ENCODE measurements around the gene AQP4. TPM values are rescaled to one million over a fixed set of nuclear protein-coding genes. Genes with fewer than 3 reads are reported as not detected.

The AQP4 gene
- total RNA-seq, 2 donors from 2014 or later: 10.0 to 14.9 TPM

- TF ChIP-seq, protein P1, sequence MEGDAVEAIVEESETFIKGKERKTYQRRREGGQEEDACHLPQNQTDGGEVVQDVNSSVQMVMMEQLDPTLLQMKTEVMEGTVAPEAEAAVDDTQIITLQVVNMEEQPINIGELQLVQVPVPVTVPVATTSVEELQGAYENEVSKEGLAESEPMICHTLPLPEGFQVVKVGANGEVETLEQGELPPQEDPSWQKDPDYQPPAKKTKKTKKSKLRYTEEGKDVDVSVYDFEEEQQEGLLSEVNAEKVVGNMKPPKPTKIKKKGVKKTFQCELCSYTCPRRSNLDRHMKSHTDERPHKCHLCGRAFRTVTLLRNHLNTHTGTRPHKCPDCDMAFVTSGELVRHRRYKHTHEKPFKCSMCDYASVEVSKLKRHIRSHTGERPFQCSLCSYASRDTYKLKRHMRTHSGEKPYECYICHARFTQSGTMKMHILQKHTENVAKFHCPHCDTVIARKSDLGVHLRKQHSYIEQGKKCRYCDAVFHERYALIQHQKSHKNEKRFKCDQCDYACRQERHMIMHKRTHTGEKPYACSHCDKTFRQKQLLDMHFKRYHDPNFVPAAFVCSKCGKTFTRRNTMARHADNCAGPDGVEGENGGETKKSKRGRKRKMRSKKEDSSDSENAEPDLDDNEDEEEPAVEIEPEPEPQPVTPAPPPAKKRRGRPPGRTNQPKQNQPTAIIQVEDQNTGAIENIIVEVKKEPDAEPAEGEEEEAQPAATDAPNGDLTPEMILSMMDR (IDR thresholded peaks at IDR 0.05): no peak
Observed at GRCh38 chr18:26840965-26841364, 24.5 kb downstream of the AQP4 start.

GRCh38 chr18:26839609-26840008, 25.9 kb downstream of the AQP4 start:
- no peaks in the 10 kb centered on the region for H3K27me3 ChIP-seq
- no peaks in the 10 kb centered on the region for H3K36me3 ChIP-seq
- no peak overlapping the region for H3K4me3 ChIP-seq
- TF ChIP-seq, protein P1 (IDR thresholded peaks at IDR 0.05): no peak
- H3K9me3 ChIP-seq: no peaks in the 10 kb centered on the region
- H3K4me1 ChIP-seq: no peaks in the 10 kb centered on the region
- DNase-seq (ENCODE audit: low spot score): no peak
- H3K27ac ChIP-seq: no peak overlapping the region

More at GRCh38 chr18:26840965-26841364, 24.5 kb downstream of the AQP4 start:
- H3K4me1 ChIP-seq: no peaks in the 10 kb centered on the region
- no peaks in the 10 kb centered on the region for H3K36me3 ChIP-seq
- no peak overlapping the region for H3K27ac ChIP-seq
- DNase-seq (ENCODE audit: low spot score): no peak
- no peaks in the 10 kb centered on the region for H3K9me3 ChIP-seq
- H3K4me3 ChIP-seq: no peak overlapping the region
- H3K27me3 ChIP-seq: no peaks in the 10 kb centered on the region

DNA sequence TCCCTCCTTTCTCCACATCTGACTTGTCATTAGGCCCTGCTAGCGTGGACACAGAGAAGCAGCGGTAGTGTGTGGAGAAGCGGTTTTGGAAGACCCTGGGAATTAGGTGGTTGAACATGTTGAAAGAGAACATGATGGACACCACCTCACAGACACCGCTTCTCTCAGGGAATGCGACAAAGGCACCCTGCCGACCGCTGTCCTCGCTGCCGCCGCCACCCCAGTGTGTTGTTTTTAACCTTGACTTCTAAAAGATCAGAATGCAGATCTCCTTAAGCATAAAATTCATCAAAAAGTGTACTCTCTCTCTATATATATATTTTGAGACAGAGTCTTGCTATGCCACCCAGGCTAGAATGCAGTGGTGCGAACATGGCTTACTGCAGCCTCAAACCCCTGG, 33.2 kb downstream of the AQP4 start:
- TF ChIP-seq, protein P1 (IDR thresholded peaks at IDR 0.05): no peak
- Histone ChIP-seq H3K36me3 (no peaks in the 10 kb centered on the region), H3K9me3 (no peaks in the 10 kb centered on the region), H3K4me1 (no peaks in the 10 kb centered on the region), H3K27me3 (no peaks in the 10 kb centered on the region), H3K4me3 (no peak overlapping the region), H3K27ac (no peak overlapping the region)
- DNase-seq (ENCODE audit: low spot score): no peak

- H3K36me3 ChIP-seq: no peaks in the 10 kb centered on the region
- TF ChIP-seq, protein P1 (IDR thresholded peaks at IDR 0.05): no peak
- no peaks in the 10 kb centered on the region for H3K4me1 ChIP-seq
Observed at GRCh38 chr18:26827581-26827980, 37.9 kb downstream of the AQP4 start.

DNA sequence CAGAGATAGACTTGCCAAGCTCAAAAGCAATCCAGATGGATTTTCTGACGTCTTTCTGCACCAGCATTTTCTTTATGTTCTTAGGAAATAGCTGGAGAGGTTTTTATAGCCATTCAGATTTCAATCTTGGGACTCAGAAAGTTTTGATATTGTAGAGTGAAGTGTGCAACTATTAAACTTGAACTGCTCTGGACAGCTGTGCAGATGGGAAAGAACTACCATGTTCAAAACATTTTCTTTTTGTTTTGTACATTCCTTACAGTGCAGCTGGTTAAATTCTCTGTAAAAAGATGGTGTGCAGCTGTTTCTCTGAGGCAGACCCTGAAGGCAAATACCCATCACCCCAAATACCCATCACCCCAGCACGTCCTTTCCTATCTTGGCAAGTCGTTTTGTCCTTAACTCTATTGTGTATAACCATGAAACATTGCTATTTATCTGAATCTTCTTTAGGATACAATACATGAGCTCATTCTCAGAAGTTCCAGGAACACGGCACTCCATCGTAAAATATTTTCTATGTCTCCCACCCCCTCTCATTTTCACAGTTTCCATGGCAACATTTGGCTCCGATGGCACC, 38.8 kb downstream of the AQP4 start:
- Histone ChIP-seq H3K4me3 (no peak overlapping the region), H3K9me3 (no peaks in the 10 kb centered on the region), H3K27ac (no peak overlapping the region), H3K4me1 (no peaks in the 10 kb centered on the region), H3K36me3 (no peaks in the 10 kb centered on the region), H3K27me3 (no peaks in the 10 kb centered on the region)
- TF ChIP-seq, protein P1 (IDR thresholded peaks at IDR 0.05): no peak
- no peak for DNase-seq (ENCODE audit: low spot score)

More at GRCh38 chr18:26827581-26827980, 37.9 kb downstream of the AQP4 start:
- Histone ChIP-seq H3K4me3 (no peak overlapping the region), H3K27me3 (no peaks in the 10 kb centered on the region), H3K27ac (no peak overlapping the region), H3K9me3 (no peaks in the 10 kb centered on the region)
- DNase-seq (ENCODE audit: low spot score): no peak

- Histone ChIP-seq H3K27ac (no peak overlapping the region), H3K9me3 (peaks cover 0 to 20% of the 10 kb centered on the region in 2 donors), H3K27me3 (no peaks in the 10 kb centered on the region), H3K4me3 (no peak overlapping the region), H3K36me3 (no peaks in the 10 kb centered on the region), H3K4me1 (no peaks in the 10 kb centered on the region)
- no peak for DNase-seq (ENCODE audit: low spot score)
- TF ChIP-seq, protein P1 (IDR thresholded peaks at IDR 0.05): no peak
Observed at GRCh38 chr18:26821181-26821580, 44.3 kb downstream of the AQP4 start.
